HG02678 (cell line): ENCODE measurements around the gene JPT2.

Experiments
- ATAC-seq: cut with Tn5 transposase; IDR thresholded peaks from one replicate; pipeline ENCODE4 v1.9.1; 2021; ENCODE audit warnings: mild to moderate bottlenecking, moderate library complexity; ENCODE audit not compliant: unreplicated experiment

The JPT2 gene

GRCh38 chr16:1651094-1651973, 26.7 kb upstream of the JPT2 start:
- ATAC-seq: no peak

GRCh38 chr16:1651974-1652312, 26.1 kb upstream of the JPT2 start:
- no peak for ATAC-seq

GRCh38 chr16:1653023-1653422, 25.1 kb upstream of the JPT2 start:
- no peak for ATAC-seq

- no peak for ATAC-seq
These were observed 23.4 kb upstream of the JPT2 start for GRCh38 chr16:1654505-1655268.

GRCh38 chr16:1655269-1655807, 22.7 kb upstream of the JPT2 start:
- no peak for ATAC-seq

- ATAC-seq: no peak
These were observed 21.9 kb upstream of the JPT2 start for GRCh38 chr16:1655909-1656807.

GRCh38 chr16:1656808-1657617, 21.1 kb upstream of the JPT2 start:
- no peak for ATAC-seq

- no peak for ATAC-seq
These were observed 20.2 kb upstream of the JPT2 start for GRCh38 chr16:1657841-1658240.

GRCh38 chr16:1659031-1659430, 19.0 kb upstream of the JPT2 start:
- no peak for ATAC-seq

GRCh38 chr16:1661826-1662225, 16.3 kb upstream of the JPT2 start:
- no peak for ATAC-seq

GRCh38 chr16:1662543-1662942, 15.5 kb upstream of the JPT2 start:
- ATAC-seq: no peak

- no peak for ATAC-seq
These were observed 12.2 kb upstream of the JPT2 start for GRCh38 chr16:1665829-1666228.

GRCh38 chr16:1666316-1666715, 11.8 kb upstream of the JPT2 start:
- no peak for ATAC-seq

- no peak for ATAC-seq
These were observed 10.8 kb upstream of the JPT2 start for GRCh38 chr16:1667271-1667670.

- no peak for ATAC-seq
These were observed 10.2 kb upstream of the JPT2 start for GRCh38 chr16:1667916-1668315.

GRCh38 chr16:1668612-1669319, 9.3 kb upstream of the JPT2 start:
- ATAC-seq: no peak

GRCh38 chr16:1669698-1670097, 8.4 kb upstream of the JPT2 start:
- ATAC-seq: no peak

- no peak for ATAC-seq
These were observed 7.7 kb upstream of the JPT2 start for GRCh38 chr16:1670371-1670770.

GRCh38 chr16:1670866-1671265, 7.2 kb upstream of the JPT2 start:
- ATAC-seq: no peak
